ENCODE data around the gene ROR1.

DNA sequence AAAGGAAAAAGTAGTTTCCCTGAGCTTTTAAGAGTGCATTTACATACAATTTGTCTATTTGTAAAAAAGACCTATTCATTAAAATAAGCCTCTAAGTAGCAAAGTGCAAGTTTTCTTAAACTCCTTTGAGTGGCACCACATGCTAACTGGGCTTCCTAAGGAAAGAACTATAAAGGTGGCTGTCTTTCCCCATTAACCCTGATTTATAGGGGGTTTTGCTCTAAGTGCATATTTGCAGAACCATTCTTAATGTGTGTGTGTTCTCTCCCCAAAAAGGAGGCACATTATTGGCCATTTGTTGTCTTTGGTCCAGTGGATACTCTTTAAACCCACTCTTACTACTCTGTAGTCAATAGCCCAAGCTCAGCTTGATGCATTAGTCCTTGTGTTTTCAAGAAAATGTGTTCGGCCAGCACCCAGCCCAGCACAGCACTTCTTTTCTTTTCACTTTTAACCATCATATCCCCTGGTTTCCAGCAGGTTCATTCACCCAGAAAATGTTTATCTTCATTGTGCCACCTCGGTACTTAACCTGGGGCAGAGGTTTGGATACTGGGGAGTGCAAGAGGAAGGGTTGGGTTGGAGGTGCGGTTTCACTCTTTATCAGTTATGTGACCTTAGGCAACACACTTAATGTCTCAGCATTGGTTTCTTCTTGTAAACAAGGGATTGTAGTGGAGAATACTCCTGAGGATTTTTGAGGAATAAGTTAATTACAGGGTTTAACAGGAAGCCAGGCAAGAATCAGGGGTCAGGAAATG lies 267.7 kb downstream of the ROR1 start:
- TF ChIP-seq EZH2 (IDR thresholded peaks at IDR 0.05) (no peak), POLR2AphosphoS5 (IDR thresholded peaks at IDR 0.05; ENCODE audit: borderline replicate concordance, low read depth, low read length) (no peak), FOXP2 (optimal IDR thresholded peaks at IDR 0.05; ENCODE audit: control extremely low read depth, extremely low read length, insufficient read depth) (no peak)

All from SK-N-MC (cell line).